DND-41 (cell line): ENCODE measurements around the gene TOMM70.

Source experiments
- ATAC-seq: fragments of 200-7000 bp; cut with Tn5 transposase; 3 replicates; pipeline ENCODE4 v1.9.1; 2021; ENCODE audit warnings: low read depth; ENCODE audit not compliant: insufficient read depth
- DNase-seq: peaks from one replicate; pipeline ENCODE4 v3.0.0-alpha.2; 2020
- H2AFZ ChIP-seq: 2 replicates; pipeline ENCODE4 v1.6.0; 2012; ENCODE audit warnings: low read depth, low read length
- H3K27ac ChIP-seq: 2 replicates; pipeline ENCODE4 v1.5.1; 2012; ENCODE audit warnings: low read length, inconsistent platforms
- H3K27me3 ChIP-seq: fragments of 200-600 bp; sonication (generic); 2 replicates; pipeline ENCODE4 v1.6.0; 2012; ENCODE audit warnings: low read length, mild to moderate bottlenecking, inconsistent platforms; ENCODE audit not compliant: insufficient read depth, poor library complexity
- H3K36me3 ChIP-seq: 2 replicates; pipeline ENCODE4 v1.5.1; 2012; ENCODE audit warnings: low read length, inconsistent platforms; ENCODE audit not compliant: insufficient read depth
- H3K4me1 ChIP-seq: 2 replicates; pipeline ENCODE4 v1.5.1; 2012; ENCODE audit warnings: mild to moderate bottlenecking, low read length; ENCODE audit not compliant: insufficient read depth
- H3K4me2 ChIP-seq: 2 replicates; pipeline ENCODE4 v1.6.0; 2012; ENCODE audit warnings: mild to moderate bottlenecking, moderate library complexity, low read length, inconsistent platforms; ENCODE audit not compliant: insufficient read depth
- H3K4me3 ChIP-seq, 2 experiments: fragments of 200-600 bp in 1 of 2; shearing (Covaris generic) in 1 of 2; 2 replicates each; pipeline ENCODE4 v1.5.1; 2012 to 2016; ENCODE audit warnings: inconsistent platforms in 2 of 2, low read length in 2 of 2, mild to moderate bottlenecking in 2 of 2, low read depth in 1 of 2, moderate library complexity in 1 of 2
- H3K79me2 ChIP-seq: 2 replicates; pipeline ENCODE4 v1.6.0; 2012; ENCODE audit warnings: low read length, inconsistent platforms; ENCODE audit not compliant: insufficient read depth
- H3K9ac ChIP-seq: 2 replicates; pipeline ENCODE4 v1.6.0; 2012; ENCODE audit warnings: low read depth, mild to moderate bottlenecking, inconsistent platforms, low read length, moderate library complexity
- H3K9me3 ChIP-seq: 2 replicates; pipeline ENCODE4 v1.5.1; 2012; ENCODE audit warnings: low read length, moderate library complexity, mild to moderate bottlenecking, inconsistent platforms; ENCODE audit not compliant: insufficient read depth, severe bottlenecking
- H4K20me1 ChIP-seq: 2 replicates; pipeline ENCODE4 v1.6.0; 2012; ENCODE audit warnings: low read length; ENCODE audit not compliant: insufficient read depth
- EZH2 ChIP-seq: IDR thresholded peaks from 3 replicates; pipeline ENCODE4 v1.6.1; 2012; ENCODE audit warnings: borderline replicate concordance, low read depth, mild to moderate bottlenecking, moderate library complexity, low read length, inconsistent platforms; ENCODE audit not compliant: severe bottlenecking
- TF ChIP-seq, protein P1 (sequence below): IDR thresholded peaks from 2 replicates; pipeline ENCODE4 v1.5.1; 2012; ENCODE audit warnings: borderline replicate concordance, low read length, moderate library complexity, mild to moderate bottlenecking; ENCODE audit not compliant: poor library complexity, severe bottlenecking; ENCODE audit errors: extremely low read depth

The TOMM70 gene

GRCh38 chr3:100325827-100326226 lies 75.1 kb downstream of the TOMM70 start:
- peaks cover 10% of the 10 kb centered on the region; the same call in 1 of the 2 replicates for H3K36me3 ChIP-seq
- ATAC-seq (no peak), DNase-seq (no peak)
- H3K4me2 ChIP-seq = no peak overlapping the region
- no peaks in the 10 kb centered on the region for H3K4me1 ChIP-seq
- H4K20me1 ChIP-seq = no peaks in the 10 kb centered on the region
- H3K27ac ChIP-seq = no peak overlapping the region
- no peaks in the 10 kb centered on the region for H3K27me3 ChIP-seq
- H3K4me3 ChIP-seq = no peak overlapping the region
- no peak for TF ChIP-seq EZH2
- TF ChIP-seq, protein P1, sequence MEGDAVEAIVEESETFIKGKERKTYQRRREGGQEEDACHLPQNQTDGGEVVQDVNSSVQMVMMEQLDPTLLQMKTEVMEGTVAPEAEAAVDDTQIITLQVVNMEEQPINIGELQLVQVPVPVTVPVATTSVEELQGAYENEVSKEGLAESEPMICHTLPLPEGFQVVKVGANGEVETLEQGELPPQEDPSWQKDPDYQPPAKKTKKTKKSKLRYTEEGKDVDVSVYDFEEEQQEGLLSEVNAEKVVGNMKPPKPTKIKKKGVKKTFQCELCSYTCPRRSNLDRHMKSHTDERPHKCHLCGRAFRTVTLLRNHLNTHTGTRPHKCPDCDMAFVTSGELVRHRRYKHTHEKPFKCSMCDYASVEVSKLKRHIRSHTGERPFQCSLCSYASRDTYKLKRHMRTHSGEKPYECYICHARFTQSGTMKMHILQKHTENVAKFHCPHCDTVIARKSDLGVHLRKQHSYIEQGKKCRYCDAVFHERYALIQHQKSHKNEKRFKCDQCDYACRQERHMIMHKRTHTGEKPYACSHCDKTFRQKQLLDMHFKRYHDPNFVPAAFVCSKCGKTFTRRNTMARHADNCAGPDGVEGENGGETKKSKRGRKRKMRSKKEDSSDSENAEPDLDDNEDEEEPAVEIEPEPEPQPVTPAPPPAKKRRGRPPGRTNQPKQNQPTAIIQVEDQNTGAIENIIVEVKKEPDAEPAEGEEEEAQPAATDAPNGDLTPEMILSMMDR = no peak
- no peaks in the 10 kb centered on the region for H3K9me3 ChIP-seq
- H3K9ac ChIP-seq = no peak overlapping the region
- no peaks in the 10 kb centered on the region for H3K79me2 ChIP-seq
- no peak overlapping the region for H2AFZ ChIP-seq

- TF ChIP-seq EZH2 = no peak
- H3K36me3 ChIP-seq = peaks cover 19% of the 10 kb centered on the region
- H3K4me2 ChIP-seq = no peak overlapping the region
Observed at GRCh38 chr3:100324044-100324443, 76.8 kb downstream of the TOMM70 start.

DNA sequence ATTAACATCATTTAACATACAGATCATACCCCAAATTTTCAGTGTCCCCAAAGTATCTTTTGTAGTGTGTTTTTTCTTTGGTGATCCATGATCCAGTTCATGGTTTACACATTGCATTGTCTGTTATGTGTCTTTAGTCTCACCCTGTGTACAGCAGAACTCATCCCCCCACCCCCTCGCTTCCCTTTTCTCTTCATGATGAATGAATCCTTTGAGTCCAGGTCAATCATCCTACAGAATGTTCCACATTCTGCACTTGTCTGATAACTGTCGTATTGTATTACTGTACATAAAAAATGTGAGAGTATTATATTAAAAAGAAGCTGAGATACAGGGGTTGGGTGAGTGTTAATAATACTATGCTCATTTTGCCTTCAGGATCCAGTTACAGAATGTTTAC lies 80.9 kb downstream of the TOMM70 start:
- no peaks in the 10 kb centered on the region for H3K9me3 ChIP-seq
- H2AFZ ChIP-seq = no peak overlapping the region
- no peak overlapping the region for H3K4me2 ChIP-seq
- H3K79me2 ChIP-seq = no peaks in the 10 kb centered on the region
- H3K27me3 ChIP-seq = no peaks in the 10 kb centered on the region
- peaks cover 24% of the 10 kb centered on the region for H3K36me3 ChIP-seq
- no peak overlapping the region for H3K9ac ChIP-seq
- ATAC-seq (no peak), DNase-seq (no peak)
- H3K4me3 ChIP-seq = no peak overlapping the region
- H3K27ac ChIP-seq = no peak overlapping the region
- TF ChIP-seq, protein P1 = no peak
- TF ChIP-seq EZH2 = no peak
- H3K4me1 ChIP-seq = no peaks in the 10 kb centered on the region
- no peaks in the 10 kb centered on the region for H4K20me1 ChIP-seq

More at GRCh38 chr3:100324044-100324443, 76.8 kb downstream of the TOMM70 start:
- H3K4me3 ChIP-seq = no peak overlapping the region
- DNase-seq (no peak), ATAC-seq (no peak)
- no peaks in the 10 kb centered on the region for H3K9me3 ChIP-seq
- H4K20me1 ChIP-seq = no peaks in the 10 kb centered on the region
- no peak overlapping the region for H2AFZ ChIP-seq
- no peak overlapping the region for H3K9ac ChIP-seq
- H3K4me1 ChIP-seq = no peaks in the 10 kb centered on the region
- H3K79me2 ChIP-seq = no peaks in the 10 kb centered on the region
- no peaks in the 10 kb centered on the region for H3K27me3 ChIP-seq
- no peak overlapping the region for H3K27ac ChIP-seq

DNA sequence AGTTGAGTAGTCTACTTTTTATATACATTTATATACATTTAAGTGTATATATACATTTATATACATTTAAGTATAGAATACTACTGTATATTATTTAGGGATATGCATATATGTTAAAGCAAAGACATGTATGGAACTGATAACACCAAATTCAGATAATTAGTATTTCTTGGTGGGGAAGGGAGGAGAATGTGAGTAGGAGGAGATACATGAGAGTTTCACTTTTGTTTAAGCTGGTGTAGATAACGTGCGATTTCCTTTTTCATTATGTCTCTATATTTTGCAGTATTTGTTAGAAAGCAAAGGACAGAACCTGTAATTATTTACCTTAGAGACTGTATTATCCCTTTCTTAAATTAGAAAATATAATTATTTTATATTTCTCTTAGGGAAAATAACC lies 83.0 kb downstream of the TOMM70 start:
- no peak overlapping the region for H2AFZ ChIP-seq
- no peak for DNase-seq
- H3K4me3 ChIP-seq = no peak overlapping the region
- no peaks in the 10 kb centered on the region for H4K20me1 ChIP-seq
- no peak for TF ChIP-seq EZH2
- TF ChIP-seq, protein P1 = no peak
- peaks cover 24% of the 10 kb centered on the region for H3K36me3 ChIP-seq
- H3K4me2 ChIP-seq = no peak overlapping the region
- no peak overlapping the region for H3K9ac ChIP-seq
- ATAC-seq = no peak
- H3K79me2 ChIP-seq = no peaks in the 10 kb centered on the region
- H3K27me3 ChIP-seq = no peaks in the 10 kb centered on the region
- H3K4me1 ChIP-seq = no peaks in the 10 kb centered on the region
- H3K27ac ChIP-seq = no peak overlapping the region
- H3K9me3 ChIP-seq = no peaks in the 10 kb centered on the region
